Small intestine (tissue), 7 donors: ENCODE measurements around the gene USP26. TPM values are rescaled to one million over a fixed set of nuclear protein-coding genes. Genes with fewer than 3 reads are reported as not detected.
"Not testable (repeated sequence)": the region's sequence is repeated elsewhere in the genome, so short reads cannot be mapped to it uniquely, and the experiment has no call there.

Source experiments
- DNase-seq, 2 donors: peaks; one replicate each; pipeline versions ENCODE4 v3.0.0 to v3.0.0-alpha.2; 2013
- FAIRE-seq: peaks from 2 replicates; lab custom pipeline; 2012; peaks lifted over from hg19 to GRCh38; lab: Jason Lieb, UNC
- H3K27ac ChIP-seq, 3 donors: one replicate each; pipeline ENCODE4 v1.5.1; 2013; ENCODE audit warnings: low read length in 2 of 3, mild to moderate bottlenecking in 2 of 3, control low read depth in 1 of 3, inconsistent platforms in 1 of 3, low read depth in 1 of 3, moderate library complexity in 1 of 3
- H3K27me3 ChIP-seq, 3 donors: one replicate each; pipeline ENCODE4 v1.6.1; 2013; ENCODE audit warnings: low read length in 3 of 3, inconsistent platforms in 1 of 3; ENCODE audit not compliant: control insufficient read depth in 3 of 3, insufficient read depth in 3 of 3
- H3K36me3 ChIP-seq, 3 donors: one replicate each; pipeline ENCODE4 v1.6.1; 2013; ENCODE audit warnings: low read length in 3 of 3, inconsistent platforms in 1 of 3, low read depth in 1 of 3, mild to moderate bottlenecking in 1 of 3, moderate library complexity in 1 of 3; ENCODE audit not compliant: control insufficient read depth in 3 of 3, insufficient read depth in 2 of 3
- H3K4me1 ChIP-seq, 3 donors: one replicate each; pipeline ENCODE4 v1.6.1; 2013; ENCODE audit warnings: low read length in 2 of 3, inconsistent platforms in 1 of 3, low read depth in 1 of 3, mild to moderate bottlenecking in 1 of 3, moderate library complexity in 1 of 3; ENCODE audit not compliant: control insufficient read depth in 3 of 3, insufficient read depth in 2 of 3
- H3K4me3 ChIP-seq, 3 donors: one replicate each; pipeline ENCODE4 v1.5.1; 2013; ENCODE audit warnings: low read length in 3 of 3, control low read depth in 1 of 3, inconsistent platforms in 1 of 3, low read depth in 1 of 3, mild to moderate bottlenecking in 1 of 3, moderate library complexity in 1 of 3
- H3K9me3 ChIP-seq, 2 donors: one replicate each; pipeline ENCODE4 v1.6.1; 2013; ENCODE audit warnings: low read depth in 1 of 2, low read length in 1 of 2; ENCODE audit not compliant: control insufficient read depth in 2 of 2, insufficient read depth in 1 of 2
- WGBS, 3 donors: extraction: QIAGEN DNeasy Blood & Tissue Kit; methylation state at CpG; one replicate each; pipeline ENCODE4 v1.1.7; 2013; 5-methylcytosine and 5-hydroxymethylcytosine counted together
- polyA plus RNA-seq, 4 donors: library from polyadenylated mRNA; stranded (reverse) in 3 of 4; unstranded in 1 of 4; fragments of 200-250 nt in 3 of 4; fragments of 120-200 nt in 1 of 4; gene quantifications; one replicate each; pipeline versions ENCODE4 v1.2.1 to v1.2.3, GENCODE V29; 2013
- donor health status: healthy with polysubstance abuse.
- donor health status: control.
- donor health status: control.
- donor health status: Bipolar disorder and iron deficiency.
- donor health status: healthy.

USP26 gene
- polyA plus RNA-seq, 4 donors: not detected

- Histone ChIP-seq H3K27me3 (no peaks in the 10 kb centered on the region), H3K36me3 (no peaks in the 10 kb centered on the region), H3K4me3 (no peak overlapping the region), H3K4me1 (no peaks in the 10 kb centered on the region), H3K9me3 (peaks cover 0 to 3% of the 10 kb centered on the region in 2 donors), H3K27ac (no peak overlapping the region)
- DNase-seq: peak in 1 of 2 donors; percentile 2
- no peak for FAIRE-seq
- WGBS, 3 donors: 5 to 19% (median 11%) methylated on average over 2 of the region's 2 CpGs
Measured at GRCh38 chrX:133005042-133005441, 91.9 kb downstream of the USP26 start.

GRCh38 chrX:132999209-132999608 lies 97.7 kb downstream of the USP26 start:
- 67 to 83% (median 71%) methylated on average over 1 of the region's 1 CpG for WGBS, 3 donors
- FAIRE-seq: no peak

GRCh38 chrX:132990835-132991234 lies 106.1 kb downstream of the USP26 start:
- Histone ChIP-seq H3K4me1 (no peaks in the 10 kb centered on the region), H3K36me3 (no peaks in the 10 kb centered on the region), H3K27me3 (no peaks in the 10 kb centered on the region), H3K4me3 (no peak overlapping the region), H3K27ac (no peak overlapping the region), H3K9me3 (no peaks in the 10 kb centered on the region)
- no peak for DNase-seq
- 61 to 88% (median 66%) methylated on average over 2 of the region's 2 CpGs for WGBS, 3 donors
- FAIRE-seq: no peak

More at GRCh38 chrX:132999209-132999608, 97.7 kb downstream of the USP26 start:
- DNase-seq: no peak
- H3K4me1 ChIP-seq: no peaks in the 10 kb centered on the region
- no peaks in the 10 kb centered on the region for H3K27me3 ChIP-seq
- no peaks in the 10 kb centered on the region for H3K36me3 ChIP-seq
- no peaks in the 10 kb centered on the region for H3K9me3 ChIP-seq
- H3K27ac ChIP-seq: no peak overlapping the region
- no peak overlapping the region for H3K4me3 ChIP-seq

- no peaks in the 10 kb centered on the region for H3K36me3 ChIP-seq
- no peaks in the 10 kb centered on the region for H3K27me3 ChIP-seq
- FAIRE-seq (no peak), DNase-seq (no peak)
- no peaks in the 10 kb centered on the region for H3K4me1 ChIP-seq
- H3K27ac ChIP-seq: no peak overlapping the region
- H3K9me3 ChIP-seq: no peaks in the 10 kb centered on the region
- no peak overlapping the region for H3K4me3 ChIP-seq
Measured at GRCh38 chrX:132986556-132986955, 110.4 kb downstream of the USP26 start.

GRCh38 chrX:132984058-132984650 lies 112.8 kb downstream of the USP26 start:
- no peak for FAIRE-seq
- H3K4me3 ChIP-seq: no peak overlapping the region
- H3K9me3 ChIP-seq: no peaks in the 10 kb centered on the region
- no peaks in the 10 kb centered on the region for H3K36me3 ChIP-seq
- 57 to 76% (median 68%) methylated on average over 7 of the region's 7 CpGs for WGBS, 3 donors
- no peak overlapping the region for H3K27ac ChIP-seq
- H3K4me1 ChIP-seq: no peaks in the 10 kb centered on the region
- DNase-seq: no peak
- H3K27me3 ChIP-seq: no peaks in the 10 kb centered on the region

GRCh38 chrX:132983496-132983895 lies 113.4 kb downstream of the USP26 start:
- 11 to 26% (median 17%) methylated on average over 2 of the region's 2 CpGs for WGBS, 3 donors
- H3K9me3 ChIP-seq: no peaks in the 10 kb centered on the region
- H3K4me3 ChIP-seq: no peak overlapping the region
- DNase-seq (no peak), FAIRE-seq (no peak)
- no peaks in the 10 kb centered on the region for H3K27me3 ChIP-seq
- H3K4me1 ChIP-seq: no peaks in the 10 kb centered on the region
- no peak overlapping the region for H3K27ac ChIP-seq
- no peaks in the 10 kb centered on the region for H3K36me3 ChIP-seq

GRCh38 chrX:132980035-132980434 lies 116.9 kb downstream of the USP26 start:
- not testable (repeated sequence) for DNase-seq, H3K9me3 ChIP-seq, FAIRE-seq, H3K27ac ChIP-seq, H3K4me3 ChIP-seq, H3K36me3 ChIP-seq, H3K27me3 ChIP-seq, H3K4me1 ChIP-seq
- 91 to 97% (median 94%) methylated on average over 2 of the region's 2 CpGs for WGBS, 3 donors
